Keratinocyte (primary cell): Measurements from ENCODE around the gene MMP23B. TPM values are rescaled to one million over a fixed set of nuclear protein-coding genes. Genes with fewer than 3 reads are reported as not detected.
"Not testable (repeated sequence)": the region's sequence is repeated elsewhere in the genome, so short reads cannot be mapped to it uniquely, and the experiment has no call there.

ENCODE experiments used
- DNase-seq: peaks from one replicate; pipeline ENCODE4 v3.0.0-alpha.2; 2011; ENCODE audit warnings: low read depth, missing footprints, low spot score
- FAIRE-seq: peaks from 2 replicates; lab custom pipeline; 2011; peaks lifted over from hg19 to GRCh38; lab: Jason Lieb, UNC
- H2AFZ ChIP-seq: 2 replicates; pipeline ENCODE4 v1.6.0; 2012; ENCODE audit warnings: low read length, control low read depth, inconsistent platforms; ENCODE audit not compliant: control insufficient read depth
- H3K27ac ChIP-seq: 2 replicates; pipeline ENCODE4 v1.5.1; 2011; ENCODE audit warnings: low read length; ENCODE audit not compliant: control insufficient read depth, insufficient read depth
- H3K27me3 ChIP-seq: 3 replicates; pipeline ENCODE4 v1.6.0; 2011; ENCODE audit warnings: low read length; ENCODE audit not compliant: control insufficient read depth, insufficient read depth; ENCODE audit errors: extremely low read depth
- H3K36me3 ChIP-seq, 2 experiments: 2 replicates in 1 of 2; 3 replicates in 1 of 2; pipeline ENCODE4 v1.5.1; 2011; ENCODE audit warnings: low read length in 2 of 2, mild to moderate bottlenecking in 1 of 2; ENCODE audit not compliant: control insufficient read depth in 2 of 2, insufficient read depth in 2 of 2; ENCODE audit errors: extremely low read depth in 1 of 2
- H3K4me1 ChIP-seq: 3 replicates; pipeline ENCODE4 v1.5.1; 2011; ENCODE audit warnings: low read length; ENCODE audit not compliant: control insufficient read depth, insufficient read depth; ENCODE audit errors: extremely low read depth
- H3K4me2 ChIP-seq: 3 replicates; pipeline ENCODE4 v1.6.0; 2011; ENCODE audit warnings: low read depth, low read length; ENCODE audit not compliant: control insufficient read depth, insufficient read depth; ENCODE audit errors: extremely low read depth
- H3K4me3 ChIP-seq, 3 experiments: fragments of 200-600 bp in 1 of 3; sonication (generic) in 1 of 3; 2 replicates in 2 of 3; 3 replicates in 1 of 3; pipeline ENCODE4 v1.5.1; 2011 to 2016; ENCODE audit warnings: low read length in 3 of 3, mild to moderate bottlenecking in 3 of 3, control low read depth in 2 of 3, inconsistent platforms in 1 of 3, low read depth in 1 of 3, mixed read lengths in 1 of 3, mixed run types in 1 of 3, moderate library complexity in 1 of 3; ENCODE audit not compliant: control insufficient read depth in 2 of 3, insufficient read depth in 2 of 3; ENCODE audit errors: extremely low read depth in 1 of 3
- H3K79me2 ChIP-seq: 2 replicates; pipeline ENCODE4 v1.6.0; 2012; ENCODE audit warnings: low read length; ENCODE audit not compliant: control insufficient read depth, insufficient read depth
- H3K9ac ChIP-seq: 3 replicates; pipeline ENCODE4 v1.6.0; 2011; ENCODE audit warnings: low read length; ENCODE audit not compliant: control insufficient read depth, insufficient read depth; ENCODE audit errors: extremely low read depth
- H3K9me1 ChIP-seq: 3 replicates; pipeline ENCODE4 v1.6.0; 2011; ENCODE audit warnings: low read length; ENCODE audit not compliant: control insufficient read depth, insufficient read depth; ENCODE audit errors: extremely low read depth
- H3K9me3 ChIP-seq: 2 replicates; pipeline ENCODE4 v1.5.1; 2012; ENCODE audit warnings: low read depth, low read length; ENCODE audit not compliant: control insufficient read depth
- H4K20me1 ChIP-seq: 3 replicates; pipeline ENCODE4 v1.6.0; 2011; ENCODE audit warnings: low read length; ENCODE audit not compliant: control insufficient read depth, insufficient read depth; ENCODE audit errors: extremely low read depth
- EZH2 ChIP-seq: IDR thresholded peaks from one replicate; pipeline ENCODE4 v1.6.1; 2012; ENCODE audit warnings: inconsistent platforms, mild to moderate bottlenecking, low read length, moderate library complexity
- dilution Hi-C: fragments of 300-500 bp; cut with MboI; formaldehyde crosslinking; loops from one replicate; pipeline ENCODE4 v1.7.0; 2020; ENCODE audit warnings: low sequenced_read_pairs; ENCODE audit not compliant: extremely low pct_ligation_motif_present
- polyA plus RNA-seq, 5 experiments: library from polyadenylated mRNA; depleted of rRNA in 3 of 5; stranded (reverse) in 3 of 5; stranded (forward) in 1 of 5; unstranded in 1 of 5; fragments of >200 nt; gene quantifications; 1 replicate in 1 of 5; 2 replicates in 3 of 5; 3 replicates in 1 of 5; pipeline versions ENCODE4 v1.2.1 to v1.2.3, GENCODE V29; 2011 to 2012; ENCODE audit warnings: missing spikeins in 2 of 5, low read depth in 1 of 5, low replicate concordance in 1 of 5
- TF ChIP-seq, protein P1 (sequence below), 3 experiments: IDR thresholded peaks in 1 of 3; conservative IDR thresholded peaks in 1 of 3; optimal IDR thresholded peaks in 1 of 3; 2 replicates in 2 of 3; 3 replicates in 1 of 3; pipeline versions ENCODE3 to v1.5.1; 2011; ENCODE audit warnings: low read length in 3 of 3, mild to moderate bottlenecking in 3 of 3, moderate library complexity in 2 of 3, control low read depth in 1 of 3, inconsistent platforms in 1 of 3; ENCODE audit not compliant: insufficient read depth in 2 of 3; ENCODE audit errors: extremely low read depth in 1 of 3

MMP23B gene
- polyA plus RNA-seq, 1 donor (not counting 4 experiments of a cell fraction or from before 2014, with no cell fraction given): not detected

DNA sequence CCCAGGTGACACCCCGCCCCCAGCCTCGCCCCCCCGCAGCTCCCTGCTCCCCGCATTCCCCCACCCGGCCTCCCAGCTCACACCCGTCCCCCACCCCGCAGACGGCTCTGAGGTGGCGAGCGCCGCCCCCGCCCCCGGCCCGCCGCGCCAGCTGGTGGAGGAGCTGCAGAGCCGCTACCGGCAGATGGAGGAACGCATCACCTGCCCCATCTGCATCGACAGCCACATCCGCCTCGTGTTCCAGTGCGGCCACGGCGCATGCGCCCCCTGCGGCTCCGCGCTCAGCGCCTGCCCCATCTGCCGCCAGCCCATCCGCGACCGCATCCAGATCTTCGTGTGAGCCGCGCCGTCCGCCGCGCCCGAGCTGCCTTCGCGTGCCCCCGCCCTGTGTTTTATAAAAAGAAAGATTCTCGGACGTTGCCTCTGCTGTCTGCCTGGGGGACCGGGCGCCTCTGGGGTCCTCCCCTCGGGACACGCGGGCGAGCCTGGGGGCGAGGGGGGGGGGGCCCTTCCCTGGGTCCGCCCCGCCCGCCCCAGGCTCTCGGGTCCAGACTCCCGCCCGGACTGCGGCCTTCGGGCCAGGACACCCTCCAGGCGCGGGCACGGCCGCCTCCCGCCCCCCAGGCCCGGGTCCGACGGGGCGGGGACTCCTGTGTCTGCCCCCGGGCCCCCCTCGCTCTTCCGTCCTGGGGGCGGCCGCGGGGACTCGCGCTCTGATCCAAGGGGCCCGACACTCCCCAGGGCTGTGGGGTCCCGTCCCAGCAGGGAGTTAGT, 1.6 kb upstream of the MMP23B start:
- Histone ChIP-seq H3K9me3 (no peaks in the 10 kb centered on the region), H3K27ac (no peak overlapping the region), H4K20me1 (no peaks in the 10 kb centered on the region), H3K4me3 (no peak overlapping the region), H3K9ac (no peak overlapping the region), H3K79me2 (no peaks in the 10 kb centered on the region), H3K4me2 (no peak overlapping the region), H3K36me3 (no peaks in the 10 kb centered on the region), H3K27me3 (peaks cover 15% of the 10 kb centered on the region), H2AFZ (no peak overlapping the region), H3K4me1 (peaks cover 18% of the 10 kb centered on the region), H3K9me1 (no peaks in the 10 kb centered on the region)
- TF ChIP-seq, protein P1, sequence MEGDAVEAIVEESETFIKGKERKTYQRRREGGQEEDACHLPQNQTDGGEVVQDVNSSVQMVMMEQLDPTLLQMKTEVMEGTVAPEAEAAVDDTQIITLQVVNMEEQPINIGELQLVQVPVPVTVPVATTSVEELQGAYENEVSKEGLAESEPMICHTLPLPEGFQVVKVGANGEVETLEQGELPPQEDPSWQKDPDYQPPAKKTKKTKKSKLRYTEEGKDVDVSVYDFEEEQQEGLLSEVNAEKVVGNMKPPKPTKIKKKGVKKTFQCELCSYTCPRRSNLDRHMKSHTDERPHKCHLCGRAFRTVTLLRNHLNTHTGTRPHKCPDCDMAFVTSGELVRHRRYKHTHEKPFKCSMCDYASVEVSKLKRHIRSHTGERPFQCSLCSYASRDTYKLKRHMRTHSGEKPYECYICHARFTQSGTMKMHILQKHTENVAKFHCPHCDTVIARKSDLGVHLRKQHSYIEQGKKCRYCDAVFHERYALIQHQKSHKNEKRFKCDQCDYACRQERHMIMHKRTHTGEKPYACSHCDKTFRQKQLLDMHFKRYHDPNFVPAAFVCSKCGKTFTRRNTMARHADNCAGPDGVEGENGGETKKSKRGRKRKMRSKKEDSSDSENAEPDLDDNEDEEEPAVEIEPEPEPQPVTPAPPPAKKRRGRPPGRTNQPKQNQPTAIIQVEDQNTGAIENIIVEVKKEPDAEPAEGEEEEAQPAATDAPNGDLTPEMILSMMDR (optimal IDR thresholded peaks at IDR 0.05 in 1 of 3, IDR thresholded peaks at IDR 0.05 in 1 of 3, conservative IDR thresholded peaks at IDR 0.05 in 1 of 3; ENCODE audit: extremely low read depth in 1 of 3, insufficient read depth in 2 of 3, low read length in 3 of 3): peak in 1 of 3 experiments; percentile 23
- TF ChIP-seq EZH2: no peak
- dilution Hi-C loops: no loop called here
- DNase-seq: no peak
- no peak for FAIRE-seq

DNA sequence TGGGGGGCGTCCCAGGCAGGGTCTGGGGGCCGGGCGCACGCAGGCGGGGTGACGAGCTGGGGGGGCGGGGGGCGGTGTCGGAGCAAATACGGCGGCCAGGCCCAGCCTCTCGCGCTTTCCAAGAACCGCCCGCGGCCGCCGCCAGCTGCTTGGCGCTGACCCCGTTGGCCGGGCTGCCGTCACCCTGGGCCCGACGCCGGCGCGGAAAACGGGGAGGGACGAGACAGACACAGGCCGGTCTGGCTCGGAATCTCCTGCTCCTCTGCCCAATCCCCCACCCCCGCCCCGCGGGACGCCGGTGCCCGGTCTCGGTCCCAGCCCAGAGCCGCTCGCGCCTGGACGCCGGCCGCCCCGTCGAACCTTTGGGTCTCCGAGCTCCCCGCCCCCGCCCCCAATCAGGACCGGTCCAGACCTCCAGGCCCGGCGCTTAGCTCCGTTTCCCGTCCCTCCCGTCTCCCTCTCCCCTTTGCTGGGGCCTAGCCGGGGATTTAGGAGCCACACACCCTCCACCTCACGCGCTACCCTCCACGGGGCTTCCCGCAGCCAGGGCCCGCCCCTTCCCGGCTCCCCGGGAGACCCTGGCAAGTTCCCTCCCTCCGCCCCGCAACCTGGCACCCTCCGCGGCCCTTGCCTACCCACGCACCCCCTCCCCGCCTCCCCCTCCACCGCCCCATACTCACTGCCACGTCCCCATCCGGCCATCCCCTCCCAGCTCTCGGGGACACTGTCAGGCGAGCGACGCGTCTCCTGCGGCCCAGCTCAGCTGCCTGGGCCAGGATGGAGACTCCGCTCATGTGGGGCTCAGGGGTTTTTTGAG, 800 bp upstream of the MMP23B start:
- H4K20me1 ChIP-seq: no peaks in the 10 kb centered on the region
- H3K9me3 ChIP-seq: no peaks in the 10 kb centered on the region
- no peak for TF ChIP-seq EZH2
- TF ChIP-seq, protein P1 (optimal IDR thresholded peaks at IDR 0.05 in 1 of 3, IDR thresholded peaks at IDR 0.05 in 1 of 3, conservative IDR thresholded peaks at IDR 0.05 in 1 of 3; ENCODE audit: extremely low read depth in 1 of 3, insufficient read depth in 2 of 3, low read length in 3 of 3): no peak
- no peaks in the 10 kb centered on the region for H3K79me2 ChIP-seq
- peaks cover 18% of the 10 kb centered on the region for H3K4me1 ChIP-seq
- dilution Hi-C loops: no loop called here
- H3K4me3 ChIP-seq: no peak overlapping the region
- no peak for DNase-seq
- H3K9me1 ChIP-seq: no peaks in the 10 kb centered on the region
- no peaks in the 10 kb centered on the region for H3K36me3 ChIP-seq
- FAIRE-seq: no peak
- no peak overlapping the region for H3K4me2 ChIP-seq
- peaks cover 15% of the 10 kb centered on the region for H3K27me3 ChIP-seq
- H3K27ac ChIP-seq: no peak overlapping the region
- H2AFZ ChIP-seq: no peak overlapping the region
- H3K9ac ChIP-seq: no peak overlapping the region

DNA sequence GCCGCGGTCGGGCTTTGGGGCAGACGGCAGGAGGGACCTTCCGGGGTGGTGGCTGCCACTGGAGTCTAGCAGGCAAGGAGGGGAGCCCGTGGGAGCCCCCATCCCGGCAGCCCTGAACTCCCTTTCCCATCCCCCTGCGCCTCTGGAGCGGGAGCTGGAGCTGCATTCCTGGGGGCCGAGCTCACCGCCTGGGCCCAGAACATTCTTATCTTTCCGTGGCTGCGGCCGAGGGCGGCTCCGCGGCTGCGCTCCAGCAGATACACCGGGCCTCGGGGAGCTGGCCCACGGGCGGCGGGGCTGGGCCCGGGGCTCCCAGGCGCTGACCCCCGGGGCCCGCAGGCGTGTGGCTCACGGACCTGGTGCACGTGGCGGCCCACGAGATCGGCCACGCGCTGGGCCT, 1.4 kb downstream of the MMP23B start:
- H3K9me1 ChIP-seq, FAIRE-seq, H3K36me3 ChIP-seq: not testable (repeated sequence)

More for the DNA sequence above, 1.4 kb downstream of the MMP23B start:
- H3K27ac ChIP-seq, H4K20me1 ChIP-seq, H3K9ac ChIP-seq, H3K9me3 ChIP-seq, H3K4me1 ChIP-seq, dilution Hi-C loops, H3K79me2 ChIP-seq, H3K4me2 ChIP-seq, H2AFZ ChIP-seq, H3K4me3 ChIP-seq, DNase-seq: not testable (repeated sequence)
- H3K27me3 ChIP-seq: peaks cover 15% of the 10 kb centered on the region
